Heart right ventricle (tissue), 16 donors: ENCODE measurements around the gene AP2A2. TPM values are rescaled to one million over a fixed set of nuclear protein-coding genes. Genes with fewer than 3 reads are reported as not detected.

Source experiments
- ATAC-seq, 8 donors: fragments of 200-7000 bp; cut with Tn5 transposase; one replicate each; pipeline ENCODE4 v1.9.1; 2020; ENCODE audit warnings: mild to moderate bottlenecking in 8 of 8, moderate library complexity in 8 of 8, moderate number of reproducible peaks in 1 of 8
- DNase-seq, 2 donors: peaks; one replicate each; pipeline ENCODE4 v3.0.0-alpha.2; 2020
- H3K27ac ChIP-seq, 10 donors: fragments of 200-600 bp; sonication (generic) in 2 of 10; one replicate each; pipeline versions ENCODE4 v1.5.0 to v1.8.0; 2020 to 2022; ENCODE audit warnings: mild to moderate bottlenecking in 3 of 10
- H3K27me3 ChIP-seq, 7 donors: fragments of 200-600 bp; one replicate each; pipeline ENCODE4 v1.8.0; 2021 to 2022; ENCODE audit warnings: mild to moderate bottlenecking in 2 of 7
- H3K36me3 ChIP-seq, 9 donors: fragments of 200-600 bp; sonication (generic) in 1 of 9; one replicate each; pipeline versions ENCODE4 v1.5.0 to v1.8.0; 2020 to 2022; ENCODE audit warnings: mild to moderate bottlenecking in 2 of 9
- H3K4me1 ChIP-seq, 9 donors: fragments of 200-600 bp; sonication (generic) in 1 of 9; one replicate each; pipeline versions ENCODE4 v1.5.0 to v1.8.0; 2020 to 2022; ENCODE audit warnings: mild to moderate bottlenecking in 4 of 9
- H3K4me3 ChIP-seq, 10 donors: fragments of 200-600 bp; sonication (generic) in 2 of 10; one replicate each; pipeline versions ENCODE4 v1.5.0 to v1.8.0; 2020 to 2022; ENCODE audit warnings: mild to moderate bottlenecking in 7 of 10, moderate library complexity in 2 of 10
- H3K9me3 ChIP-seq, 11 donors: fragments of 200-600 bp in 10 of 11; sonication (generic) in 2 of 11; one replicate each; pipeline versions ENCODE4 v1.5.0 to v1.8.0; 2013 to 2022; ENCODE audit warnings: mild to moderate bottlenecking in 2 of 11, control low read depth in 1 of 11, moderate library complexity in 1 of 11
- WGBS, 2 donors: extraction: QIAGEN DNeasy Blood & Tissue Kit; methylation state at CpG; one replicate each; pipeline ENCODE4 v1.1.7; 2013; ENCODE audit warnings: inconsistent platforms in 1 of 2; 5-methylcytosine and 5-hydroxymethylcytosine counted together
- intact Hi-C, 10 donors: fragments of 100-400 bp; cut with DNase I; formaldehyde crosslinking; loops; one replicate each; pipeline versions ENCODE4 v1.11.1 to v1.14.2; 2022
- polyA plus RNA-seq, 2 donors: library from polyadenylated mRNA; stranded (reverse); fragments of 200-250 nt; gene quantifications; one replicate each; pipeline ENCODE4 v1.2.3, GENCODE V29; 2013
- total RNA-seq, 10 donors: library from RNA; stranded (reverse); fragmentation: NEBNext Ultra II Directional in 3 of 10; extraction: Animal tissue kit (Norgen Biotek cat#: 25700) in 3 of 10; gene quantifications; one replicate each; pipeline versions ENCODE4 v1.2.1 to v1.2.4, GENCODE V29; 2021 to 2023
- TF ChIP-seq, protein P1 (sequence below), 9 donors: fragments of 200-600 bp; sonication (generic) in 2 of 9; IDR thresholded peaks; one replicate each; pipeline versions ENCODE4 v1.5.0 to v1.8.0; 2021 to 2022; ENCODE audit warnings: antibody characterized with exemption in 9 of 9, mild to moderate bottlenecking in 5 of 9, moderate library complexity in 1 of 9
- donor health status: Arrhythmogenic right ventricular cardiomyopathy.
- donor health status: ischemic (EF 13 %, LVEDD 7.1; RV severe dilation, severe dysfunction).
- donor health status: healthy with polysubstance abuse.
- donor health status: DM: no; HTN: yes; CAD: no.
- donor health status: DM: no; HTN: no; CAD: no.
- donor health status: ischemic (EF 25% LVEDD 6.9; RV normal size, moderate dysfunction).
- donor health status: ischemic (EF 25% LVEDD 5.7; RV mildly dilated, moderate dysfunction).
- donor health status: healthy.
- donor health status: DM: yes; HTN: yes; CAD: no.
- donor health status: Ischemic cardiomyopathy.
- donor health status: ischemic (EF 35%, LVEDD 5.7; RV mildly dilated, moderate dysfunction).
- donor health status: nonischemic (EF 11% LVEDD 7.7; RV severe dilation, severe dysfunction).
- donor health status: DM: yes; HTN: yes; CAD: no.
- donor health status: PGD.
- donor health status: ischemic (EF 29% LVEDD 5.4; RV normal size, mild dysfunction).
- donor health status: nonischemic (EF 23%, LVEDD 6.1; RV moderate dilation, normal function).

The AP2A2 gene
- total and polyA plus RNA-seq, 12 donors = 24.3 to 58.4 (median 37.4) TPM

DNA sequence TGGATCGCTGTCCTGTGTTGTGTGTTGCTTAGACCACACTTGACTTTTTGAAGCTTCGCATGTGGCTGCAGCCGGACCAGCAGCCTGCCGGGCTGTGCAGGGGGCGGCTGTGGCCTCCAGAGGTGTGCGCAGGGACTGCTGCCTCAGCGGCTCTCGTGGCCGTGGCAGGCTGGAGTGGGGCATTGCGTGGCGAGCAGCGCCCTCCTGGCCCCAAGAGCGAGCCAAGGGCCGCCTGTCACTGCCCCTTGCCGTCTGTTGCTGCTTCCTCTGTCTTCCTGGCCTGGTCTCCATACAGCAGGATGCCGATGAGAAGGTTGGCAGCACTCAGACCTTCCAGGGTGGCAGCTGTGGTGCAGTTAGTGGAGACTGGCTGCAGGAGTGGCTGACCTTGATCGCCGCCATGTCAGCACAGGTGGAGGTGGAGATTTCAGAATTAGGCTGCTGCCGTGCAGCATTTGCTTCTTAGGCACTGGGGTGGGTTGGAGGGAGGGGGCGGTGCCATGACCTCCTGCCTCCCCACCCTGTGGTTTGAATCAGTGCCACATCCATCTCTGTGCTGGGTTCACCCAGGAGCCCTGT, 76.8 kb downstream of the AP2A2 start:
- H3K9me3 ChIP-seq = no peaks in the 10 kb centered on the region
- H3K27me3 ChIP-seq = no peaks in the 10 kb centered on the region
- ATAC-seq = no peak
- WGBS, 2 donors = 94 to 95% methylated on average over 20 of the region's 20 CpGs
- intact Hi-C loops = no loop called here
- TF ChIP-seq, protein P1, sequence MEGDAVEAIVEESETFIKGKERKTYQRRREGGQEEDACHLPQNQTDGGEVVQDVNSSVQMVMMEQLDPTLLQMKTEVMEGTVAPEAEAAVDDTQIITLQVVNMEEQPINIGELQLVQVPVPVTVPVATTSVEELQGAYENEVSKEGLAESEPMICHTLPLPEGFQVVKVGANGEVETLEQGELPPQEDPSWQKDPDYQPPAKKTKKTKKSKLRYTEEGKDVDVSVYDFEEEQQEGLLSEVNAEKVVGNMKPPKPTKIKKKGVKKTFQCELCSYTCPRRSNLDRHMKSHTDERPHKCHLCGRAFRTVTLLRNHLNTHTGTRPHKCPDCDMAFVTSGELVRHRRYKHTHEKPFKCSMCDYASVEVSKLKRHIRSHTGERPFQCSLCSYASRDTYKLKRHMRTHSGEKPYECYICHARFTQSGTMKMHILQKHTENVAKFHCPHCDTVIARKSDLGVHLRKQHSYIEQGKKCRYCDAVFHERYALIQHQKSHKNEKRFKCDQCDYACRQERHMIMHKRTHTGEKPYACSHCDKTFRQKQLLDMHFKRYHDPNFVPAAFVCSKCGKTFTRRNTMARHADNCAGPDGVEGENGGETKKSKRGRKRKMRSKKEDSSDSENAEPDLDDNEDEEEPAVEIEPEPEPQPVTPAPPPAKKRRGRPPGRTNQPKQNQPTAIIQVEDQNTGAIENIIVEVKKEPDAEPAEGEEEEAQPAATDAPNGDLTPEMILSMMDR (IDR thresholded peaks at IDR 0.05) = no peak
- DNase-seq = no peak
- H3K36me3 ChIP-seq = peaks cover 0 to 99% (median 33%) of the 10 kb centered on the region in 9 donors
- no peak overlapping the region for H3K27ac ChIP-seq
- no peak overlapping the region for H3K4me3 ChIP-seq
- H3K4me1 ChIP-seq = peaks cover 0 to 15% (median 0%) of the 10 kb centered on the region in 9 donors

DNA sequence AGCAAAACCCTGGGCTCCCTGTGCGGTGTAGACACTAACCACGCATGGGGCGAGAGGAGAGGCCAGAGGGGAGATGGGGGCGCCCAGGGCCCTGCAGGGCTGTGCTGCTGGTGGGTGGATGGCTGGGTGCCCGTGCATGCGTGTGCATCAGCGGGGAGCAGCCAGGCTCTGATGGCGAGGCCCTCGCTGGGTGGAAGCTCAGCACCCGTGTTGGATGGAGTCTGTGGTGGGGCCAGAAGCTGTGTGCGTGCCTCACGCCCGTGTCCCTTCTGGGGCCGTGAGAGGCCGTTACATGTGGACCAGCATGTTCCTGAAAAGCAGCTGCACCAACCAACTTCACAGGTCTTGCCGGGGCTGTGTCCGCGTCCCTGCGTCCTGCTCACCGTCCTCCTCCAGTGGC, 77.5 kb downstream of the AP2A2 start:
- 93% methylated on average over 20 of the region's 20 CpGs for whole genome bisulfite sequencing, 2 donors
- no peaks in the 10 kb centered on the region for H3K9me3 ChIP-seq
- intact Hi-C loops = no loop called here
- no peak for DNase-seq
- TF ChIP-seq, protein P1 (IDR thresholded peaks at IDR 0.05) = no peak
- H3K4me3 ChIP-seq = no peak overlapping the region
- no peak for ATAC-seq
- peaks cover 0 to 99% (median 33%) of the 10 kb centered on the region in 9 donors for H3K36me3 ChIP-seq
- H3K4me1 ChIP-seq = peaks cover 0 to 15% (median 0%) of the 10 kb centered on the region in 9 donors
- H3K27me3 ChIP-seq = no peaks in the 10 kb centered on the region
- no peak overlapping the region for H3K27ac ChIP-seq

DNA sequence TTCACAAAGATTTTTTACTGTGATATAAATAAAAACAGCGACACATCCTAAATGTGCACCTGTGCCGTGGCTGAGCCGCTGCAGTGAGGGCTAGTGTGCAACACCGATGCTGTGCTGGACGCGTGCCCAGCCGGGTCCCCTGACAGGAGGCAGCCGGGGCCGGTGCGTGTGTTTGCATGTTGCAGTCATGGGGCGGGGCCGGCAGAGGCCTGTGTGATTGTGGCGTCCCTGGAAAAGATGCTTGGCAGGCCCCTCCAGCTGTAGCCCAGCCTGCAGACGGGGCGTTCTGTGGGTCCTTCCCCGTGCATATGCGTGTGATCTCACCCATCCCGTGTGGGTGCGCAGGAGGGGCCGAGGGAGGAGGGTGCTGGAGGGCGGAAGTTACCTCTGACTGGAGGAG, 80.3 kb downstream of the AP2A2 start:
- Histone ChIP-seq H3K27ac (peak overlapping the region in 2 of 10 donors; percentile 23 to 41), H3K27me3 (no peaks in the 10 kb centered on the region), H3K9me3 (no peaks in the 10 kb centered on the region), H3K4me3 (no peak overlapping the region), H3K4me1 (peaks cover 0 to 15% (median 0%) of the 10 kb centered on the region in 9 donors), H3K36me3 (peaks cover 0 to 100% (median 40%) of the 10 kb centered on the region in 9 donors)
- intact Hi-C loops = no loop called here
- ATAC-seq (peak in 4 of 8 donors; percentile 10 to 25 (median 16)), DNase-seq (no peak)
- 61 to 66% methylated on average over 21 of the region's 21 CpGs for WGBS, 2 donors
- TF ChIP-seq, protein P1 (IDR thresholded peaks at IDR 0.05) = no peak

DNA sequence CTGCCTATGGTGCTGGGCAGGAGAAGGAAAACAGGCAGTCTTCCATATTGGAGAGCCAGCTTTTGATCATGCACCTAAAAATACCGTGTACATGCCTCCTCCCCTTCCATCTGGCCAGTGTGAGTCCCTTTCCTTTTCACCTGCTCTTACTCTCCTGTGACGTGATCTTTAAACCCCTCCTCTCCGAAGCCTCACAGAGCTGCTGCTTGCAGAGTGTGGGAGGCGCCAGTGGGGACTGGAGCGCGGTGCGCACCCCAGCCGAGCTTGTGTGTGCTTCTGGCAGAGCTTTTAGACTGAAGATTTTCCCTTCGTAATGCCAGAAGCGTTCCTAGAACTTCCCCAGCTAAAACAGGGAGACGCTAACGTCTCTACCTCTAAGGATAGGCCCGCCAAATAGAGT, 81.1 kb downstream of the AP2A2 start:
- peak in 7 of 8 donors; percentile 62 to 80 (median 75) for ATAC-seq
- H3K36me3 ChIP-seq = peaks cover 0 to 100% (median 41%) of the 10 kb centered on the region in 9 donors
- H3K27ac ChIP-seq = peak overlapping the region in 2 of 10 donors; percentile 23 to 41
- H3K27me3 ChIP-seq = no peaks in the 10 kb centered on the region
- no peak for DNase-seq
- H3K4me3 ChIP-seq = no peak overlapping the region
- TF ChIP-seq, protein P1 (IDR thresholded peaks at IDR 0.05) = no peak
- intact Hi-C loops = no loop called here
- H3K9me3 ChIP-seq = no peaks in the 10 kb centered on the region
- H3K4me1 ChIP-seq = peaks cover 0 to 15% (median 0%) of the 10 kb centered on the region in 9 donors
- WGBS, 2 donors = 80 to 82% methylated on average over 13 of the region's 13 CpGs
